Measurements from ENCODE around the gene FTO.

FTO gene

GRCh38 chr16:53817117-53817755 is 113.3 kb downstream of the FTO start:
- no peak overlapping the region for H3K27ac ChIP-seq
- no peak overlapping the region for H3K4me3 ChIP-seq
- TF ChIP-seq CTCF (IDR thresholded peaks at IDR 0.05), result no peak
- DNase-seq (ENCODE audit: low spot score), result no peak

DNA sequence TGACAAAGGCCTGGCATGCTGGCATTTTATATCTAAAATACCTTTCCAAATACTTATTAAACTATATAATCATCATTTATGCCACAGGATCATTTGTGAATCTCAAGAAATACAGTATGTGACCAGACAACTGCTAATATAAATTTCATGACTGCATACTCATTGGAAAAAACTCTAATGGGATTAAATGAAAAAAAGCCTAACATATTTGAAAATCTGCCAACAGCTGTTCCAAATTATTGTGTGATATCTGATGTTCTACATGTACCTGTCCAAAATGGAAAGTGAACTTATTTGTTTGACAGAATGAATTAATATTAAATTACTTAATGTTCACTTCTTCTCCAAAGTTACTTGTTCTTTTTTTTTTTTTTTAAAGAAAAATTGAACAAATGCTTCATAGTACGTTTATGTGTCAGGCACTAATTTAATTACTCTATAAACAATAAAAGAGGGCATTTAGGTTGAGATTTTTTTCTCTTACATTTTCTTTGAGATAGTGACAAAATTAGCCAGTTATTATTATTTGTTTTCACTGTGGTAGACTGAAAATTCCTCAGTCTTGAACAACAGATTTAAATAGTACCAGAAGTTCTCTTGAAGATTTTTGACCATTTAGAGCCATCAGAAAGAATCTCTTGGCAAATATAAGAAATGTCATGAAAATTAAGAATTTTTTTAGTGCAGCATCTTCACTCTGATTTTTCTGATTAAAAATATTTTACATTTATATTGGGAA is 114.0 kb downstream of the FTO start:
- no peak for DNase-seq (ENCODE audit: low spot score)
- H3K4me3 ChIP-seq, result no peak overlapping the region
- no peak overlapping the region for H3K27ac ChIP-seq
- no peak for TF ChIP-seq CTCF (IDR thresholded peaks at IDR 0.05)

DNA sequence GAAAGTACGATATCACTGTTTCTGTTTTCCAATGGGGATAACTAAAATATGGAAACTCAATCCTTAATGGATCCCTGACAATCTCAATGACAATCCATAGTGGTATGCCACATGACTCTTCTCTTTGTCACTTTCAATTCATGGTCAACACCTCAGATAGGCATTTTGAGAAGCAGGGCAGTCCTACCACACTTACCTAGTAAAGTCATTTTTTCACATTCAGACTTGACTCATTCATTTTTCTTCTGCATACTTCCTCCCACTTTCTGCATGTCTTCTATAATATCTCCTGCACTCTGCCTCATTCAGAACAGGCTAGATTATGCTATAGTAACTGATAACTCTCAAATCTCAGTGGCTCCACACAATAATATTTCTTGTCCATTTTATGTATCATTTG is 117.5 kb downstream of the FTO start:
- DNase-seq (ENCODE audit: low spot score), result no peak
- no peak overlapping the region for H3K4me3 ChIP-seq
- no peak for TF ChIP-seq CTCF (IDR thresholded peaks at IDR 0.05)
- H3K27ac ChIP-seq, result peak overlapping the region in 1 of 2 donors; percentile 24

GRCh38 chr16:53821957-53822625 is 118.1 kb downstream of the FTO start:
- no peak overlapping the region for H3K4me3 ChIP-seq
- no peak for DNase-seq (ENCODE audit: low spot score)
- TF ChIP-seq CTCF (IDR thresholded peaks at IDR 0.05), result no peak
- H3K27ac ChIP-seq, result peak overlapping the region in 1 of 2 donors; percentile 24

DNA sequence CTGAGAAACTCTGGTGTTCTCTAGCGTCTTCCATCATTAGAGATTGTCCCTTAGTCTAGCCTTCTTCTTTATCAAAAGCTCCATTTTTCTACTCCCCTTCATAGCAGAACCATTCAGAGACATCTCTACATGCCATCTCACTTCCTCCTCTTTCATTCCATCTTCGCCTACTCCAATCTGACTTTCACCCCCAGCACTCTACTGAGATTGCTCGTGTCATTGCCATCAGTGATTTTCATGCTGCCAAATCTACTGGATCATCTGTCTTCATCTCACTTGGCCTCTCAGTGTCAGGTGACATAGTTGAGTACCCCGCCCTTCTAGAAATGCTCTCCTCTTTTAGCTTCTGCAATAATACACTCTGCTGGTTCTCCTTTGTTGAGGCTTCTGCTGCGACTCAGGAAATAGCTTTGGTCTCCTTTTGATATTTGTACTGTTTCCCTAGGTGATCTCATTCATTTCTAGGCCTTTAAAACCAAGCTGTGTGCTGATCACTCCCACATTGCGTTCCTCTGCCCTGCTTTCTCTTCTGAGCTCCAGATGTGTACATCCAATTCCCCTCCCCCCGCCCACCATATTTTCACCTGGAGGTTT is 119.1 kb downstream of the FTO start:
- H3K4me3 ChIP-seq, result no peak overlapping the region
- TF ChIP-seq CTCF (IDR thresholded peaks at IDR 0.05), result no peak
- no peak overlapping the region for H3K27ac ChIP-seq
- DNase-seq (ENCODE audit: low spot score), result no peak

DNA sequence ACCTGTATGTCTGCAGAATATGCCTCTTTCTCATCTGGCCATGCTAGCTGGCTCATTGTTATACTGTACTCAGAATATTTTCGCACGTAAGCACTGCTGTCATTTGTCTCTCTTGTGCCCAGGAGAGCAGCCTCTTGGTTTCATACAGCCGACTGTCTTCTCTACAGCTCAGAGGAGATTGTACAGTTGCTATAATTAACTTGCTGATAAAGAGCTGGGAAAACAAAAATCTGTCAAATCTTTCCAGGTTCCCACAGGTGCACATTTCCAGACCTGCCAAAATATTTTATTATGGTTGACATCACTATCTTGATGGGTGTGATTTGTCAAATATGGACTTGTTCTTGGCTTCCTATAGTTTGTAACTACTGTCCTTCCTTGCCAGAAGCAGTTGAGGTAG is 122.7 kb downstream of the FTO start:
- no peak for DNase-seq (ENCODE audit: low spot score)
- TF ChIP-seq CTCF (IDR thresholded peaks at IDR 0.05), result no peak
- H3K4me3 ChIP-seq, result no peak overlapping the region
- no peak overlapping the region for H3K27ac ChIP-seq
